HCT116 (cell line): Measurements from ENCODE around the gene NCKAP5. TPM values are rescaled to one million over a fixed set of nuclear protein-coding genes. Genes with fewer than 3 reads are reported as not detected.

ENCODE experiments used
- ATAC-seq: fragments of 200-7000 bp; cut with Tn5 transposase; 2 replicates; pipeline ENCODE4 v1.9.1; 2020; ENCODE audit warnings: mild to moderate bottlenecking, moderate library complexity
- BruUV-seq: library from RNA; stranded (reverse); fragments of 400-500 nt; replicated peaks from 2 replicates; lab custom pipeline; 2021; lab: Mats Ljungman, UMichigan
- CTCF ChIA-PET: fragments of 300-600 bp; sonication (Branson Sonifier 250); formaldehyde crosslinking; loops from one replicate; lab custom pipeline; 2021; ENCODE audit warnings: antibody characterized with exemption; lab: Charles Lee
- POLR2A ChIA-PET: fragments of 300-600, 350-600 bp; sonication (Branson Sonifier 250); formaldehyde crosslinking; loops from one replicate; lab custom pipeline; 2021; ENCODE audit warnings: antibody characterized with exemption; lab: Charles Lee
- RAD21 ChIA-PET, 2 experiments: fragments of 300-600 bp; sonication (Branson Sonifier 250); formaldehyde crosslinking; loops; one replicate each; lab custom pipeline; 2023; ENCODE audit warnings: low total read pairs in 2 of 2; ENCODE audit not compliant: uncharacterized antibody in 2 of 2, unreplicated experiment in 2 of 2, low non-redundant PET in 1 of 2; lab: Charles Lee
- DNase-seq: peaks from one replicate; pipeline ENCODE4 v3.0.0-alpha.2; 2010; ENCODE audit warnings: low read depth, low spot score
- H2AFZ ChIP-seq: fragments of 200-600 bp; shearing (Covaris generic), sonication (generic); 2 replicates; pipeline ENCODE4 v1.6.1; 2017; ENCODE audit warnings: low read depth, mixed run types, mixed read lengths, antibody characterized with exemption, low read length; ENCODE audit not compliant: poor library complexity, severe bottlenecking
- H3K27ac ChIP-seq: 2 replicates; pipeline ENCODE4 v1.5.1; 2012; ENCODE audit warnings: low read depth, low read length
- H3K27me3 ChIP-seq: fragments of 200-600 bp; sonication (generic); 2 replicates; pipeline ENCODE4 v1.6.1; 2016; ENCODE audit warnings: mixed run types, low read length, mixed read lengths; ENCODE audit not compliant: insufficient read depth
- H3K36me3 ChIP-seq, 2 experiments: fragments of 200-500 bp in 1 of 2; fragments of 200-600 bp in 1 of 2; sonication (Bioruptor generic) in 1 of 2; sonication (generic) in 1 of 2; 2 replicates each; pipeline versions ENCODE4 v1.5.1 to v1.6.1; 2014 to 2016; ENCODE audit warnings: low read length in 2 of 2, inconsistent platforms in 1 of 2, mixed read lengths in 1 of 2, mixed run types in 1 of 2; ENCODE audit not compliant: insufficient read depth in 2 of 2, control insufficient read depth in 1 of 2
- H3K4me1 ChIP-seq, 2 experiments: fragments of 200-600 bp in 1 of 2; sonication (generic) in 1 of 2; 2 replicates each; pipeline versions ENCODE4 v1.5.1 to v1.6.1; 2012 to 2017; ENCODE audit warnings: low read length in 2 of 2, inconsistent platforms in 1 of 2, mild to moderate bottlenecking in 1 of 2, mixed read lengths in 1 of 2, mixed run types in 1 of 2, moderate library complexity in 1 of 2; ENCODE audit not compliant: insufficient read depth in 2 of 2, control insufficient read depth in 1 of 2
- H3K4me2 ChIP-seq: fragments of 200-600 bp; sonication (generic); 2 replicates; pipeline ENCODE4 v1.6.1; 2017; ENCODE audit warnings: mixed run types, low read length, mixed read lengths
- H3K4me3 ChIP-seq, 2 experiments: fragments of 200-600 bp in 1 of 2; sonication (generic) in 1 of 2; replicated peaks in 1 of 2; 2 replicates each; pipeline ENCODE4 v1.5.1; 2011 to 2016; ENCODE audit warnings: low read length in 2 of 2, control low read depth in 1 of 2, low read depth in 1 of 2, mild to moderate bottlenecking in 1 of 2, mixed read lengths in 1 of 2, mixed run types in 1 of 2
- H3K79me2 ChIP-seq: fragments of 200-600 bp; sonication (generic); 2 replicates; pipeline ENCODE4 v1.6.1; 2017; ENCODE audit warnings: mild to moderate bottlenecking, mixed run types, low read length, moderate library complexity, mixed read lengths; ENCODE audit not compliant: insufficient read depth
- H3K9ac ChIP-seq: fragments of 200-600 bp; sonication (generic); 2 replicates; pipeline ENCODE4 v1.6.1; 2016; ENCODE audit warnings: low read length, mixed read lengths
- H3K9me2 ChIP-seq: fragments of 200-600 bp; sonication (generic), shearing (Covaris generic); 2 replicates; pipeline ENCODE4 v1.6.1; 2017; ENCODE audit warnings: mixed run types, mild to moderate bottlenecking, moderate library complexity; ENCODE audit not compliant: insufficient read depth
- H3K9me3 ChIP-seq, 2 experiments: fragments of 200-500 bp in 1 of 2; fragments of 200-600 bp in 1 of 2; sonication (Bioruptor generic) in 1 of 2; sonication (generic) in 1 of 2; 2 replicates each; pipeline ENCODE4 v1.6.1; 2014 to 2017; ENCODE audit warnings: low read length in 2 of 2, mixed read lengths in 2 of 2, inconsistent platforms in 1 of 2, low read depth in 1 of 2, mild to moderate bottlenecking in 1 of 2, mixed run types in 1 of 2, moderate library complexity in 1 of 2; ENCODE audit not compliant: control insufficient read depth in 1 of 2, insufficient read depth in 1 of 2
- H4K20me1 ChIP-seq: fragments of 200-600 bp; sonication (generic), shearing (Covaris generic); 2 replicates; pipeline ENCODE4 v1.6.1; 2017; ENCODE audit warnings: mixed run types, mild to moderate bottlenecking, moderate library complexity; ENCODE audit not compliant: insufficient read depth
- CBX3 ChIP-seq: IDR thresholded peaks from 2 replicates; pipeline ENCODE4 v1.6.1; 2012; ENCODE audit warnings: low read depth
- CEBPB ChIP-seq: IDR thresholded peaks from 2 replicates; pipeline ENCODE4 v1.6.1; 2012; ENCODE audit warnings: low read depth
- EGR1 ChIP-seq: IDR thresholded peaks from 2 replicates; pipeline ENCODE4 v1.6.1; 2012; ENCODE audit warnings: low read depth
- ELF1 ChIP-seq: IDR thresholded peaks from 2 replicates; pipeline ENCODE4 v1.6.1; 2012; ENCODE audit warnings: low read depth, borderline replicate concordance
- EZH2 ChIP-seq: fragments of 200-600 bp; sonication (generic); IDR thresholded peaks from 2 replicates; pipeline ENCODE4 v1.6.1; 2017; ENCODE audit warnings: antibody characterized with exemption, mixed run types
- EZH2phosphoT487 ChIP-seq: fragments of 200-600 bp; IDR thresholded peaks from 2 replicates; pipeline ENCODE4 v1.6.1; 2018; ENCODE audit warnings: antibody characterized with exemption, borderline replicate concordance
- FOSL1 ChIP-seq: IDR thresholded peaks from 2 replicates; pipeline ENCODE4 v1.6.1; 2012; ENCODE audit warnings: low read depth
- MAX ChIP-seq: IDR thresholded peaks from 2 replicates; pipeline ENCODE4 v1.6.1; 2012
- POLR2A ChIP-seq: IDR thresholded peaks from 2 replicates; pipeline ENCODE4 v1.7.0; 2011; ENCODE audit warnings: borderline replicate concordance; ENCODE audit not compliant: insufficient read depth, insufficient read length; ENCODE audit errors: extremely low read depth
- POLR2AphosphoS5 ChIP-seq: IDR thresholded peaks from 2 replicates; pipeline ENCODE4 v1.6.1; 2011; ENCODE audit warnings: mild to moderate bottlenecking, low read depth, low read length, moderate library complexity
- RAD21 ChIP-seq: IDR thresholded peaks from 2 replicates; pipeline ENCODE4 v1.6.1; 2012; ENCODE audit warnings: low read depth, mild to moderate bottlenecking
- SIN3A ChIP-seq: IDR thresholded peaks from 2 replicates; pipeline ENCODE4 v1.6.1; 2012; ENCODE audit warnings: low read depth
- SP1 ChIP-seq: IDR thresholded peaks from 2 replicates; pipeline ENCODE4 v1.6.1; 2012; ENCODE audit warnings: low read depth
- TCF7L2 ChIP-seq: IDR thresholded peaks from 2 replicates; pipeline ENCODE4 v1.7.0; 2011; ENCODE audit warnings: borderline replicate concordance, inconsistent platforms; ENCODE audit not compliant: insufficient read depth, insufficient read length; ENCODE audit errors: extremely low read depth
- ZFX ChIP-seq: fragments of 450-650 bp; IDR thresholded peaks from 2 replicates; pipeline ENCODE4 v1.6.1; 2017
- intact Hi-C: fragments of 100-400 bp; cut with micrococcal nuclease; formaldehyde crosslinking; loops from 2 replicates; pipeline ENCODE4 v1.10.0; 2022
- total RNA-seq: library from RNA; stranded (reverse); gene quantifications from one replicate; pipeline ENCODE4 v1.2.1, GENCODE V29; 2021; ENCODE audit not compliant: unreplicated experiment
- TF ChIP-seq, protein P1 (sequence below): IDR thresholded peaks from 2 replicates; pipeline ENCODE4 v1.6.1; 2011; ENCODE audit warnings: mild to moderate bottlenecking, low read length, moderate library complexity; ENCODE audit not compliant: insufficient replicate concordance; ENCODE audit errors: extremely low read depth
- TF ChIP-seq, protein P2 (sequence below), 3 experiments: fragments of 200-600 bp in 1 of 3; sonication (generic) in 1 of 3; IDR thresholded peaks in 2 of 3; conservative IDR thresholded peaks in 1 of 3; 2 replicates each; pipeline ENCODE4 v1.5.1; 2012 to 2017; ENCODE audit warnings: low read depth in 2 of 3, low read length in 2 of 3, antibody characterized with exemption in 1 of 3, borderline replicate concordance in 1 of 3, control low read depth in 1 of 3, mild to moderate bottlenecking in 1 of 3, mixed read lengths in 1 of 3, mixed run types in 1 of 3, moderate library complexity in 1 of 3; ENCODE audit not compliant: insufficient read depth in 1 of 3

The NCKAP5 gene
- total RNA-seq, 1 experiment from 2014 or later, result 0.30 TPM

DNA sequence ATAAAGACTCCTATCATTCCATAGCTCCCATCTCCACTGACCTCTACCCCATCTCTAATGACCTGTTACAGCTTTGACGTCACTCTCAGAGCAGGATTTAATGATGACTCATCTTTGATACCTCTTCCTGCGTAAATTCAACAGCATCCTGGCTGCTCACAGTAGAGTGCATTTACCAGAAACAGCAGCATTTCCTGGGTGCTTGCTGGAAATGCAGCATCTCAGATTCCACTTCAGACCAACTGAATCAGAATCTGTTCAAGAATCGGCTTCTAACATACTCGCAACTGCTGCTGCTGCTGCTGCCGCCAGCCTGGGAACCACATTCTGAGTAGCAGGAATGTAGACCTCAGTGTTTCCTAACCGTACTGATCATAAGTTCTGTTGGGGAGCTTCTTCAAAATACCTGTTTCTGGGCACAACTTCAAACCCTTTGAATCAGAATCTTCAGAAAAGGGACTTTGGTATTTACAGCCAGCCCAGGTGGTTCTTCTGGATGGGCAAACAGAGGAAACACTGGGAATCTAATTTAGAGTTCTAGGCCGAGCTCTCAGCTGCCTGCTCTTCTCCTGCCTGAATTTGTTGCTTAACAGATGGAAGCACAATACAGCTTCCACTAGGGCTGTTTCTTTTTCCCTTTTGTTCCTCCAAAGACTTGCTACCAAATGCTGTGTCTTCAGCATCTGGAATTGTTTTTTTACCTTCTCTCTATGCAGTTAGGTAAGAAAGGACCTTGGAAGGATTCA is 241.4 kb downstream of the NCKAP5 start:
- ChIA-PET POLR2A (no interaction called here), RAD21 (no interaction called here)
- no peak for DNase-seq

More for the DNA sequence above, 241.4 kb downstream of the NCKAP5 start:
- Histone ChIP-seq H2AFZ (no peak overlapping the region), H3K27ac (no peak overlapping the region), H3K9ac (no peak overlapping the region), H3K27me3 (no peaks in the 10 kb centered on the region), H4K20me1 (no peaks in the 10 kb centered on the region), H3K4me3 (no peak overlapping the region), H3K9me3 (no peaks in the 10 kb centered on the region; a peak in 1 of 4 replicates), H3K79me2 (no peaks in the 10 kb centered on the region), H3K4me1 (no peaks in the 10 kb centered on the region), H3K36me3 (no peaks in the 10 kb centered on the region), H3K4me2 (no peak overlapping the region), H3K9me2 (no peaks in the 10 kb centered on the region)
- intact Hi-C loops, result no loop called here
- no TSS peak for BruUV-seq
- CTCF ChIA-PET, result no interaction called here
- ATAC-seq, result no peak
- no peak for TF ChIP-seq POLR2A
- TF ChIP-seq POLR2AphosphoS5, result no peak
- TF ChIP-seq, protein P1, sequence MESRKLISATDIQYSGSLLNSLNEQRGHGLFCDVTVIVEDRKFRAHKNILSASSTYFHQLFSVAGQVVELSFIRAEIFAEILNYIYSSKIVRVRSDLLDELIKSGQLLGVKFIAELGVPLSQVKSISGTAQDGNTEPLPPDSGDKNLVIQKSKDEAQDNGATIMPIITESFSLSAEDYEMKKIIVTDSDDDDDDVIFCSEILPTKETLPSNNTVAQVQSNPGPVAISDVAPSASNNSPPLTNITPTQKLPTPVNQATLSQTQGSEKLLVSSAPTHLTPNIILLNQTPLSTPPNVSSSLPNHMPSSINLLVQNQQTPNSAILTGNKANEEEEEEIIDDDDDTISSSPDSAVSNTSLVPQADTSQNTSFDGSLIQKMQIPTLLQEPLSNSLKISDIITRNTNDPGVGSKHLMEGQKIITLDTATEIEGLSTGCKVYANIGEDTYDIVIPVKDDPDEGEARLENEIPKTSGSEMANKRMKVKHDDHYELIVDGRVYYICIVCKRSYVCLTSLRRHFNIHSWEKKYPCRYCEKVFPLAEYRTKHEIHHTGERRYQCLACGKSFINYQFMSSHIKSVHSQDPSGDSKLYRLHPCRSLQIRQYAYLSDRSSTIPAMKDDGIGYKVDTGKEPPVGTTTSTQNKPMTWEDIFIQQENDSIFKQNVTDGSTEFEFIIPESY, result no peak
- no peak for TF ChIP-seq CEBPB
- no peak for TF ChIP-seq CBX3
- TF ChIP-seq RAD21, result no peak
- TF ChIP-seq EGR1, result no peak
- no peak for TF ChIP-seq FOSL1
- no peak for TF ChIP-seq TCF7L2
- TF ChIP-seq MAX, result no peak
- no peak for TF ChIP-seq ELF1
- TF ChIP-seq EZH2phosphoT487, result no peak
- TF ChIP-seq SP1, result no peak
- no peak for TF ChIP-seq EZH2
- TF ChIP-seq SIN3A, result no peak
- TF ChIP-seq, protein P2, sequence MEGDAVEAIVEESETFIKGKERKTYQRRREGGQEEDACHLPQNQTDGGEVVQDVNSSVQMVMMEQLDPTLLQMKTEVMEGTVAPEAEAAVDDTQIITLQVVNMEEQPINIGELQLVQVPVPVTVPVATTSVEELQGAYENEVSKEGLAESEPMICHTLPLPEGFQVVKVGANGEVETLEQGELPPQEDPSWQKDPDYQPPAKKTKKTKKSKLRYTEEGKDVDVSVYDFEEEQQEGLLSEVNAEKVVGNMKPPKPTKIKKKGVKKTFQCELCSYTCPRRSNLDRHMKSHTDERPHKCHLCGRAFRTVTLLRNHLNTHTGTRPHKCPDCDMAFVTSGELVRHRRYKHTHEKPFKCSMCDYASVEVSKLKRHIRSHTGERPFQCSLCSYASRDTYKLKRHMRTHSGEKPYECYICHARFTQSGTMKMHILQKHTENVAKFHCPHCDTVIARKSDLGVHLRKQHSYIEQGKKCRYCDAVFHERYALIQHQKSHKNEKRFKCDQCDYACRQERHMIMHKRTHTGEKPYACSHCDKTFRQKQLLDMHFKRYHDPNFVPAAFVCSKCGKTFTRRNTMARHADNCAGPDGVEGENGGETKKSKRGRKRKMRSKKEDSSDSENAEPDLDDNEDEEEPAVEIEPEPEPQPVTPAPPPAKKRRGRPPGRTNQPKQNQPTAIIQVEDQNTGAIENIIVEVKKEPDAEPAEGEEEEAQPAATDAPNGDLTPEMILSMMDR (IDR thresholded peaks at IDR 0.05 in 2 of 3, conservative IDR thresholded peaks at IDR 0.05 in 1 of 3; ENCODE audit: borderline replicate concordance in 1 of 3, insufficient read depth in 1 of 3, low read depth in 2 of 3, low read length in 2 of 3), result no peak
- TF ChIP-seq ZFX, result no peak
